ENCODE data around the gene DNTT.

DNA sequence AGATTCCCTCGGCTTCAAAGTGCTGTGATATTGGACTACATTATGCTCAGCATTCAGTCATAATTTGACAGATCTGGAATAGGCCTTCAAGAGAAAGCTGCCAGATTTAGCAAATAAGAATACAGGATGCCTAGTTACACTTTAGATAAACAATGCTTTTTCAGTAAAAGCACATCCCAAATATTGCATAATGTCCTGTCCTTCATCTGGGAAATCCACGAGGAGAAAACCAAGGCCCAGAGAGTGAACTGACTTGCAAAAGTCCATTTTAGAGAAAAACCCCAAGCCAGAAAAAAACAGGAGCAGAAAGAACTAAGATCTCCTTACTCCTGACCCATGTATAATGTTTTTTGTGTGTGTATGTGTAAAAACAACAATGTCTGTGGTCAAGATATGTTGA, 20.9 kb upstream of the DNTT start:
- TF ChIP-seq, protein P1, sequence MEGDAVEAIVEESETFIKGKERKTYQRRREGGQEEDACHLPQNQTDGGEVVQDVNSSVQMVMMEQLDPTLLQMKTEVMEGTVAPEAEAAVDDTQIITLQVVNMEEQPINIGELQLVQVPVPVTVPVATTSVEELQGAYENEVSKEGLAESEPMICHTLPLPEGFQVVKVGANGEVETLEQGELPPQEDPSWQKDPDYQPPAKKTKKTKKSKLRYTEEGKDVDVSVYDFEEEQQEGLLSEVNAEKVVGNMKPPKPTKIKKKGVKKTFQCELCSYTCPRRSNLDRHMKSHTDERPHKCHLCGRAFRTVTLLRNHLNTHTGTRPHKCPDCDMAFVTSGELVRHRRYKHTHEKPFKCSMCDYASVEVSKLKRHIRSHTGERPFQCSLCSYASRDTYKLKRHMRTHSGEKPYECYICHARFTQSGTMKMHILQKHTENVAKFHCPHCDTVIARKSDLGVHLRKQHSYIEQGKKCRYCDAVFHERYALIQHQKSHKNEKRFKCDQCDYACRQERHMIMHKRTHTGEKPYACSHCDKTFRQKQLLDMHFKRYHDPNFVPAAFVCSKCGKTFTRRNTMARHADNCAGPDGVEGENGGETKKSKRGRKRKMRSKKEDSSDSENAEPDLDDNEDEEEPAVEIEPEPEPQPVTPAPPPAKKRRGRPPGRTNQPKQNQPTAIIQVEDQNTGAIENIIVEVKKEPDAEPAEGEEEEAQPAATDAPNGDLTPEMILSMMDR (IDR thresholded peaks at IDR 0.05) = no peak
- TF ChIP-seq POLR2AphosphoS5 (IDR thresholded peaks at IDR 0.05) = no peak
- TF ChIP-seq POLR2A (IDR thresholded peaks at IDR 0.05) = no peak

Data from breast epithelium (tissue), 3 donors.